Small intestine (tissue), 7 donors: Measurements from ENCODE around the gene UBE2V1. TPM values are rescaled to one million over a fixed set of nuclear protein-coding genes. Genes with fewer than 3 reads are reported as not detected.
A peak's percentile ranks its signal among the peaks of the same experiment; 100 is the strongest.
"Not testable (repeated sequence)": the region's sequence is repeated elsewhere in the genome, so short reads cannot be mapped to it uniquely, and the experiment has no call there.

Experiments
- DNase-seq, 2 donors: peaks; one replicate each; pipeline versions ENCODE4 v3.0.0 to v3.0.0-alpha.2; 2013
- FAIRE-seq: peaks from 2 replicates; lab custom pipeline; 2012; peaks lifted over from hg19 to GRCh38; lab: Jason Lieb, UNC
- H3K27ac ChIP-seq, 3 donors: one replicate each; pipeline ENCODE4 v1.5.1; 2013; ENCODE audit warnings: low read length in 2 of 3, mild to moderate bottlenecking in 2 of 3, control low read depth in 1 of 3, inconsistent platforms in 1 of 3, low read depth in 1 of 3, moderate library complexity in 1 of 3
- H3K27me3 ChIP-seq, 3 donors: one replicate each; pipeline ENCODE4 v1.6.1; 2013; ENCODE audit warnings: low read length in 3 of 3, inconsistent platforms in 1 of 3; ENCODE audit not compliant: control insufficient read depth in 3 of 3, insufficient read depth in 3 of 3
- H3K36me3 ChIP-seq, 3 donors: one replicate each; pipeline ENCODE4 v1.6.1; 2013; ENCODE audit warnings: low read length in 3 of 3, inconsistent platforms in 1 of 3, low read depth in 1 of 3, mild to moderate bottlenecking in 1 of 3, moderate library complexity in 1 of 3; ENCODE audit not compliant: control insufficient read depth in 3 of 3, insufficient read depth in 2 of 3
- H3K4me1 ChIP-seq, 3 donors: one replicate each; pipeline ENCODE4 v1.6.1; 2013; ENCODE audit warnings: low read length in 2 of 3, inconsistent platforms in 1 of 3, low read depth in 1 of 3, mild to moderate bottlenecking in 1 of 3, moderate library complexity in 1 of 3; ENCODE audit not compliant: control insufficient read depth in 3 of 3, insufficient read depth in 2 of 3
- H3K4me3 ChIP-seq, 3 donors: one replicate each; pipeline ENCODE4 v1.5.1; 2013; ENCODE audit warnings: low read length in 3 of 3, control low read depth in 1 of 3, inconsistent platforms in 1 of 3, low read depth in 1 of 3, mild to moderate bottlenecking in 1 of 3, moderate library complexity in 1 of 3
- H3K9me3 ChIP-seq, 2 donors: one replicate each; pipeline ENCODE4 v1.6.1; 2013; ENCODE audit warnings: low read depth in 1 of 2, low read length in 1 of 2; ENCODE audit not compliant: control insufficient read depth in 2 of 2, insufficient read depth in 1 of 2
- WGBS, 3 donors: extraction: QIAGEN DNeasy Blood & Tissue Kit; methylation state at CpG; one replicate each; pipeline ENCODE4 v1.1.7; 2013; 5-methylcytosine and 5-hydroxymethylcytosine counted together
- polyA plus RNA-seq, 4 donors: library from polyadenylated mRNA; stranded (reverse) in 3 of 4; unstranded in 1 of 4; fragments of 200-250 nt in 3 of 4; fragments of 120-200 nt in 1 of 4; gene quantifications; one replicate each; pipeline versions ENCODE4 v1.2.1 to v1.2.3, GENCODE V29; 2013
- donor health status: healthy with polysubstance abuse.
- donor health status: control.
- donor health status: control.
- donor health status: Bipolar disorder and iron deficiency.
- donor health status: healthy.

Gene UBE2V1
- polyA plus RNA-seq, 4 donors, result 72.7 to 123 (median 80.4) TPM

- H3K4me3 ChIP-seq, result peak overlapping the region in 1 of 3 donors; percentile 8
- H3K9me3 ChIP-seq, result no peaks in the 10 kb centered on the region
- peaks cover 0 to 8% (median 0%) of the 10 kb centered on the region in 3 donors for H3K36me3 ChIP-seq
- peaks cover 30 to 43% (median 36%) of the 10 kb centered on the region in 3 donors for H3K4me1 ChIP-seq
- no peaks in the 10 kb centered on the region for H3K27me3 ChIP-seq
- peak overlapping the region; percentile 42 to 74 (median 51) for H3K27ac ChIP-seq
- 4 to 19% (median 13%) methylated on average over 4 of the region's 4 CpGs for WGBS, 3 donors
- no peak for FAIRE-seq
- peak; percentile 65 to 75 for DNase-seq
These were observed 2.6 kb downstream of the UBE2V1 start for GRCh38 chr20:50110141-50111047.

GRCh38 chr20:50108556-50109235 lies 4.3 kb downstream of the UBE2V1 start:
- DNase-seq (no peak), FAIRE-seq (no peak)
- Histone ChIP-seq H3K36me3 (peaks cover 0 to 8% (median 0%) of the 10 kb centered on the region in 3 donors), H3K4me3 (no peak overlapping the region), H3K27ac (peak overlapping the region in 1 of 3 donors; percentile 40), H3K9me3 (no peaks in the 10 kb centered on the region), H3K4me1 (peaks cover 27 to 34% (median 33%) of the 10 kb centered on the region in 3 donors), H3K27me3 (no peaks in the 10 kb centered on the region)
- WGBS, 3 donors, result 54 to 69% (median 57%) methylated on average over 4 of the region's 4 CpGs

GRCh38 chr20:50107796-50108331 lies 5.1 kb downstream of the UBE2V1 start:
- WGBS, 3 donors, result 49 to 57% (median 49%) methylated on average over 6 of the region's 6 CpGs
- H3K27ac ChIP-seq, result peak overlapping the region in 1 of 3 donors; percentile 40

GRCh38 chr20:50107086-50107660 lies 5.8 kb downstream of the UBE2V1 start:
- no peaks in the 10 kb centered on the region for H3K27me3 ChIP-seq
- FAIRE-seq (no peak), DNase-seq (no peak)
- WGBS, 3 donors, result 74 to 85% (median 78%) methylated on average over 6 of the region's 6 CpGs
- H3K36me3 ChIP-seq, result peaks cover 0 to 13% (median 0%) of the 10 kb centered on the region in 3 donors
- peaks cover 27 to 38% (median 33%) of the 10 kb centered on the region in 3 donors for H3K4me1 ChIP-seq
- no peak overlapping the region for H3K4me3 ChIP-seq
- H3K27ac ChIP-seq, result peak overlapping the region in 1 of 3 donors; percentile 57
- H3K9me3 ChIP-seq, result no peaks in the 10 kb centered on the region

More at GRCh38 chr20:50107796-50108331, 5.1 kb downstream of the UBE2V1 start:
- Histone ChIP-seq H3K4me1 (peaks cover 27 to 33% (median 33%) of the 10 kb centered on the region in 3 donors), H3K4me3 (no peak overlapping the region), H3K27me3 (no peaks in the 10 kb centered on the region), H3K36me3 (peaks cover 0 to 11% (median 0%) of the 10 kb centered on the region in 3 donors), H3K9me3 (no peaks in the 10 kb centered on the region)
- DNase-seq, result no peak
- FAIRE-seq, result no peak

GRCh38 chr20:50106669-50107068 lies 6.3 kb downstream of the UBE2V1 start:
- Histone ChIP-seq H3K4me1 (peaks cover 28 to 40% (median 33%) of the 10 kb centered on the region in 3 donors), H3K36me3 (peaks cover 0 to 13% (median 0%) of the 10 kb centered on the region in 3 donors), H3K27ac (peak overlapping the region in 1 of 3 donors; percentile 57)
- H3K9me3 ChIP-seq, FAIRE-seq, DNase-seq, H3K4me3 ChIP-seq, H3K27me3 ChIP-seq: not testable (repeated sequence)
- WGBS, 3 donors, result 70 to 89% (median 86%) methylated on average over 5 of the region's 5 CpGs

GRCh38 chr20:50103464-50104107 lies 9.4 kb downstream of the UBE2V1 start:
- not testable (repeated sequence) for H3K4me3 ChIP-seq, H3K9me3 ChIP-seq, FAIRE-seq, H3K27ac ChIP-seq, H3K27me3 ChIP-seq
- peak; percentile 40 to 90 for DNase-seq
- 53 to 77% (median 59%) methylated on average over 15 of the region's 15 CpGs for WGBS, 3 donors
- Histone ChIP-seq H3K4me1 (peaks cover 16 to 38% (median 18%) of the 10 kb centered on the region in 3 donors), H3K36me3 (peaks cover 0 to 11% (median 0%) of the 10 kb centered on the region in 3 donors)

GRCh38 chr20:50102551-50102950 lies 10.4 kb downstream of the UBE2V1 start:
- not testable (repeated sequence) for H3K27me3 ChIP-seq, DNase-seq, H3K9me3 ChIP-seq, FAIRE-seq, H3K4me3 ChIP-seq, H3K36me3 ChIP-seq, H3K27ac ChIP-seq
- WGBS, 3 donors, result 88 to 92% (median 89%) methylated on average over 14 of the region's 14 CpGs
- peaks cover 12 to 38% (median 13%) of the 10 kb centered on the region in 3 donors for H3K4me1 ChIP-seq
